B cell (primary cell): ENCODE results near the gene OPN1MW3. TPM values are rescaled to one million over a fixed set of nuclear protein-coding genes. Genes with fewer than 3 reads are reported as not detected.

Experiments used
- ATAC-seq: fragments of 200-7000 bp; cut with Tn5 transposase; one replicate; pipeline ENCODE4 v1.10.0; 2021; ENCODE audit warnings: low read depth, mild to moderate bottlenecking, moderate number of reproducible peaks, moderate library complexity
- CTCF ChIA-PET: fragments of 350-600 bp; sonication (Branson Sonifier 250); formaldehyde crosslinking; loops from one replicate; lab custom pipeline; 2021; ENCODE audit warnings: antibody characterized with exemption, inconsistent platforms; lab: Charles Lee
- POLR2A ChIA-PET: fragments of 350-600 bp; sonication (Branson Sonifier 250); formaldehyde crosslinking; loops from one replicate; lab custom pipeline; 2021; ENCODE audit warnings: antibody characterized with exemption; lab: Charles Lee
- DNase-seq: peaks from one replicate; pipeline ENCODE4 v3.0.0; 2013
- H2AFZ ChIP-seq: 2 replicates; pipeline ENCODE4 v1.6.1; 2012; ENCODE audit warnings: mild to moderate bottlenecking, low read depth, low read length; ENCODE audit not compliant: insufficient read depth, poor library complexity, severe bottlenecking
- H3K27ac ChIP-seq, 2 donors: 1 replicate in 1 of 2; 2 replicates in 1 of 2; pipeline ENCODE4 v1.5.1; 2012 to 2013; ENCODE audit warnings: low read length in 2 of 2, mild to moderate bottlenecking in 2 of 2, moderate library complexity in 1 of 2
- H3K27me3 ChIP-seq, 4 experiments: fragments of 200-600 bp in 1 of 4; sonication (generic) in 1 of 4; replicated peaks in 1 of 4; 1 replicate in 2 of 4; 2 replicates in 2 of 4; pipeline versions ENCODE4 v1.6.1 to v1.7.0; 2013 to 2016; ENCODE audit warnings: low read length in 3 of 4, mild to moderate bottlenecking in 2 of 4, mixed read lengths in 1 of 4, moderate library complexity in 1 of 4; ENCODE audit not compliant: insufficient read depth in 4 of 4, control insufficient read depth in 3 of 4; ENCODE audit errors: control extremely low read depth in 1 of 4
- H3K36me3 ChIP-seq, 2 experiments: replicated peaks in 1 of 2; 1 replicate in 1 of 2; 2 replicates in 1 of 2; pipeline versions ENCODE4 v1.6.1 to v1.7.1; 2013; ENCODE audit warnings: low read length in 1 of 2; ENCODE audit not compliant: insufficient read depth in 2 of 2, control insufficient read depth in 1 of 2; ENCODE audit errors: control extremely low read depth in 1 of 2, extremely low read depth in 1 of 2
- H3K4me1 ChIP-seq, 2 donors: fragments of 200-600 bp in 1 of 2; sonication (generic) in 1 of 2; 1 replicate in 1 of 2; 2 replicates in 1 of 2; pipeline versions ENCODE4 v1.5.1 to v1.6.1; 2013 to 2017; ENCODE audit warnings: low read length in 2 of 2; ENCODE audit not compliant: control insufficient read depth in 2 of 2, insufficient read depth in 2 of 2
- H3K4me2 ChIP-seq: replicated peaks from 2 replicates; pipeline ENCODE3; 2012; ENCODE audit warnings: mild to moderate bottlenecking, low read depth, low read length; ENCODE audit not compliant: poor library complexity, severe bottlenecking
- H3K4me3 ChIP-seq, 5 experiments: fragments of 200-600 bp in 1 of 5; sonication (generic) in 1 of 5; 1 replicate in 3 of 5; 2 replicates in 2 of 5; pipeline versions ENCODE4 v1.5.1 to v1.7.0; 2011 to 2016; ENCODE audit warnings: low read length in 4 of 5, mild to moderate bottlenecking in 4 of 5, low read depth in 2 of 5, control low read depth in 1 of 5, moderate library complexity in 1 of 5; ENCODE audit not compliant: insufficient read depth in 1 of 5; ENCODE audit errors: control extremely low read depth in 1 of 5, extremely low read depth in 1 of 5
- H3K79me2 ChIP-seq: fragments of 200-600 bp; sonication (generic); one replicate; pipeline ENCODE4 v1.6.0; 2016; ENCODE audit warnings: low read length; ENCODE audit not compliant: control insufficient read depth, insufficient read depth
- H3K9ac ChIP-seq: fragments of 200-600 bp; sonication (generic); 2 replicates; pipeline ENCODE4 v1.6.1; 2017; ENCODE audit warnings: mild to moderate bottlenecking, low read length, moderate library complexity
- H3K9me3 ChIP-seq, 3 donors: one replicate each; pipeline versions ENCODE4 v1.6.1 to v1.7.1; 2013; ENCODE audit warnings: low read length in 2 of 3; ENCODE audit not compliant: control insufficient read depth in 2 of 3, insufficient read depth in 1 of 3; ENCODE audit errors: control extremely low read depth in 1 of 3
- H4K20me1 ChIP-seq: 2 replicates; pipeline ENCODE4 v1.6.0; 2012; ENCODE audit warnings: mild to moderate bottlenecking, low read length; ENCODE audit not compliant: insufficient read depth, control insufficient read depth, poor library complexity, severe bottlenecking
- H3K27ac Mint-ChIP-seq: one replicate; pipeline ENCODE4 v1.8.0; 2021; ENCODE audit warnings: mixed read lengths
- H3K27me3 Mint-ChIP-seq: one replicate; pipeline ENCODE4 v1.8.0; 2021; ENCODE audit warnings: mixed read lengths
- H3K4me1 Mint-ChIP-seq: one replicate; pipeline ENCODE4 v1.8.0; 2021; ENCODE audit warnings: mixed read lengths
- H3K4me3 Mint-ChIP-seq: one replicate; pipeline ENCODE4 v1.8.0; 2021; ENCODE audit warnings: mixed read lengths
- H3K9me3 Mint-ChIP-seq: one replicate; pipeline ENCODE4 v1.8.0; 2022; ENCODE audit warnings: mixed read lengths; ENCODE audit not compliant: insufficient read depth
- CTCF ChIP-seq: fragments of 200-600 bp; IDR thresholded peaks from one replicate; pipeline ENCODE4 v1.8.0; 2022; ENCODE audit warnings: antibody characterized with exemption, mild to moderate bottlenecking
- EZH2 ChIP-seq: IDR thresholded peaks from 2 replicates; pipeline ENCODE4 v1.6.1; 2012; ENCODE audit warnings: borderline replicate concordance, low read depth, mild to moderate bottlenecking, moderate library complexity, low read length; ENCODE audit not compliant: insufficient read depth, poor library complexity, severe bottlenecking
- WGBS: methylation state at CpG from one replicate; pipeline ENCODE4 v1.1.5; 2013; ENCODE audit warnings: missing lambda C conversion rate; ENCODE audit not compliant: insufficient coverage; 5-methylcytosine and 5-hydroxymethylcytosine counted together
- intact Hi-C: fragments of 100-400 bp; cut with micrococcal nuclease; formaldehyde crosslinking; loops from one replicate; pipeline ENCODE4 v1.10.0; 2022
- polyA plus RNA-seq: library from polyadenylated mRNA; depleted of rRNA; stranded (reverse); fragments of >200 nt; gene quantifications from 2 replicates; pipeline ENCODE4 v1.2.3, GENCODE V29; 2012
- total RNA-seq, 2 donors: library from RNA; stranded (reverse); fragments of 120-200 nt in 1 of 2; gene quantifications; 1 replicate in 1 of 2; 2 replicates in 1 of 2; pipeline versions ENCODE4 v1.2.3 to v1.2.4, GENCODE V29; 2013 to 2022

The OPN1MW3 gene
- total and polyA plus RNA-seq, 2 donors (not counting 1 experiment from before 2014, with no cell fraction given): not detected

- CTCF ChIA-PET: interaction anchor here (0.8 to 6.1 kb wide), 2 partner anchors 10 to 170 kb away, joined by 3 to 63 read pairs; no protein-coding TSS in a partner anchor
- peaks cover 0 to 5% (median 0%) of the 10 kb centered on the region in 3 donors for H3K9me3 ChIP-seq
- H3K4me1 ChIP-seq: peaks cover 34 to 43% of the 10 kb centered on the region in 2 donors
- DNase-seq (peak; percentile 50), ATAC-seq (no peak)
- no peak overlapping the region for H3K9ac ChIP-seq
- TF ChIP-seq CTCF (no peak), EZH2 (no peak)
- Mint-ChIP-seq H3K4me3 (peak overlapping the region; percentile 65), H3K27me3 (no peaks in the 10 kb centered on the region), H3K27ac (peak overlapping the region; percentile 80), H3K9me3 (no peaks in the 10 kb centered on the region), H3K4me1 (peaks cover 41% of the 10 kb centered on the region)
- H3K4me2 ChIP-seq: peak overlapping the region; percentile 30
- POLR2A ChIA-PET: no interaction called here
- H3K36me3 ChIP-seq: no peaks in the 10 kb centered on the region
- H3K27me3 ChIP-seq: no peaks in the 10 kb centered on the region
- H4K20me1 ChIP-seq: no peaks in the 10 kb centered on the region
- WGBS: 100% methylated on average over 3 of the region's 11 CpGs
- intact Hi-C loops: no loop called here
- no peak overlapping the region for H3K27ac ChIP-seq
- H3K79me2 ChIP-seq: no peaks in the 10 kb centered on the region
- H3K4me3 ChIP-seq: no peak overlapping the region
- no peak overlapping the region for H2AFZ ChIP-seq
These were observed 48.3 kb downstream of the OPN1MW3 start for GRCh38 chrX:154305541-154306205.

GRCh38 chrX:154307202-154307601 lies 49.8 kb downstream of the OPN1MW3 start:
- no peaks in the 10 kb centered on the region for H3K27me3 ChIP-seq
- H3K9me3 Mint-ChIP-seq: no peaks in the 10 kb centered on the region
- 93% methylated on average over 2 of the region's 6 CpGs for WGBS
- intact Hi-C loops: no loop called here
- ChIA-PET CTCF (interaction anchor here (1.5 to 6.1 kb wide), 3 partner anchors 8 to 171 kb away, joined by 6 to 63 read pairs (median 16); partner anchors contain the start of gene TEX28), POLR2A (no interaction called here)
- H3K4me1 Mint-ChIP-seq: peaks cover 42% of the 10 kb centered on the region
- no peak overlapping the region for H3K27ac Mint-ChIP-seq
- no peak for DNase-seq
- ATAC-seq: no peak
- no peak overlapping the region for H3K4me3 ChIP-seq
- no peak overlapping the region for H2AFZ ChIP-seq
- peaks cover 0 to 5% (median 0%) of the 10 kb centered on the region in 3 donors for H3K9me3 ChIP-seq
- H3K4me1 ChIP-seq: peaks cover 34 to 43% of the 10 kb centered on the region in 2 donors
- H4K20me1 ChIP-seq: no peaks in the 10 kb centered on the region
- H3K9ac ChIP-seq: no peak overlapping the region
- no peaks in the 10 kb centered on the region for H3K27me3 Mint-ChIP-seq
- TF ChIP-seq CTCF: no peak
- TF ChIP-seq EZH2: no peak
- H3K4me2 ChIP-seq: no peak overlapping the region
- H3K27ac ChIP-seq: no peak overlapping the region
- H3K36me3 ChIP-seq: no peaks in the 10 kb centered on the region
- no peaks in the 10 kb centered on the region for H3K79me2 ChIP-seq
- no peak overlapping the region for H3K4me3 Mint-ChIP-seq
